Glomerular visceral epithelial cell (primary cell): ENCODE data around the gene ITGB5.
"Not testable (repeated sequence)": the region's sequence is repeated elsewhere in the genome, so short reads cannot be mapped to it uniquely, and the experiment has no call there.

Experiments
- DNase-seq: peaks from one replicate; pipeline ENCODE4 v3.0.0-alpha.2; 2016; ENCODE audit errors: extremely low spot score

Gene ITGB5

GRCh38 chr3:124812291-124813265 lies 74.6 kb downstream of the ITGB5 start:
- peak; percentile 97 for DNase-seq

GRCh38 chr3:124811436-124811835 lies 75.7 kb downstream of the ITGB5 start:
- peak; percentile 57 for DNase-seq

- DNase-seq = no peak
Observed at GRCh38 chr3:124810970-124811369, 76.2 kb downstream of the ITGB5 start.

GRCh38 chr3:124809039-124809438 lies 78.1 kb downstream of the ITGB5 start:
- no peak for DNase-seq

- no peak for DNase-seq
Observed at GRCh38 chr3:124805671-124806070, 81.5 kb downstream of the ITGB5 start.

GRCh38 chr3:124804875-124805274 lies 82.3 kb downstream of the ITGB5 start:
- DNase-seq = no peak

GRCh38 chr3:124802702-124803101 lies 84.5 kb downstream of the ITGB5 start:
- no peak for DNase-seq

GRCh38 chr3:124802061-124802698 lies 85.0 kb downstream of the ITGB5 start:
- DNase-seq = no peak

- DNase-seq = no peak
Observed at GRCh38 chr3:124800511-124801258, 86.5 kb downstream of the ITGB5 start.

GRCh38 chr3:124800076-124800475 lies 87.1 kb downstream of the ITGB5 start:
- DNase-seq = no peak

GRCh38 chr3:124799676-124800075 lies 87.5 kb downstream of the ITGB5 start:
- DNase-seq = no peak

GRCh38 chr3:124797426-124797945 lies 89.7 kb downstream of the ITGB5 start:
- DNase-seq = no peak

GRCh38 chr3:124796477-124796876 lies 90.7 kb downstream of the ITGB5 start:
- DNase-seq = no peak

GRCh38 chr3:124793054-124793739 lies 94.0 kb downstream of the ITGB5 start:
- DNase-seq = peak; percentile 62

- DNase-seq = no peak
Observed at GRCh38 chr3:124792341-124793040, 94.7 kb downstream of the ITGB5 start.

GRCh38 chr3:124791639-124792151 lies 95.5 kb downstream of the ITGB5 start:
- DNase-seq = peak; percentile 98

GRCh38 chr3:124791142-124791541 lies 96.0 kb downstream of the ITGB5 start:
- no peak for DNase-seq

GRCh38 chr3:124789103-124789502 lies 98.1 kb downstream of the ITGB5 start:
- not testable (repeated sequence) for DNase-seq

- DNase-seq = no peak
Observed at GRCh38 chr3:124788254-124788745, 98.9 kb downstream of the ITGB5 start.

- peak; percentile 34 for DNase-seq
Observed at GRCh38 chr3:124787476-124788195, 99.5 kb downstream of the ITGB5 start.
